Measurements from ENCODE around the gene SPTB. TPM values are rescaled to one million over a fixed set of nuclear protein-coding genes. Genes with fewer than 3 reads are reported as not detected.
"Not testable (repeated sequence)": the region's sequence is repeated elsewhere in the genome, so short reads cannot be mapped to it uniquely, and the experiment has no call there.

SPTB gene
- total and polyA plus RNA-seq, 10 donors: 0.06 to 20.9 (median 3.9) TPM

DNA sequence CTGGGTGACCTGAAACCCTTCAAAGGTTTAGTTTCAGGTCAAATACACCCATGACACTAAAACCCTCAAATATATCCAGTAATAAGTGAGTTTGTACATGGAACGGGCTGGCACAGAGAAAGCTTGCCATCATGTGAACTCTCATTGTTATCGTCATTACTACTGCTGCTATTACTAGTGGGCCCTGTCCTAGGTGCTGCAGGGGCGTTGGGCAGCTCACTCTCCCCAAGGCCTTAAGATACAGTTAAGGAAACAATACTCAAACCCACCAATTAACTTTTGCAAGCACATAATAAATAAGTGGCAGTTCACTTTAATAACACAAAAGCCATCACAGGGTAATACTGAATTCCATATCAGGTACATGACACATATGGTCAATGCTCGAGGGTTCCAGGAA is 71.3 kb downstream of the SPTB start:
- no peak for TF ChIP-seq POLR2A (IDR thresholded peaks at IDR 0.05)
- no peak for TF ChIP-seq CTCF (IDR thresholded peaks at IDR 0.05 in 8 of 11, conservative IDR thresholded peaks at IDR 0.05 in 3 of 11)
- TF ChIP-seq POLR2AphosphoS5 (IDR thresholded peaks at IDR 0.05): no peak
- Histone ChIP-seq H3K36me3 (no peaks in the 10 kb centered on the region), H3K9me3 (no peaks in the 10 kb centered on the region), H3K4me3 (no peak overlapping the region), H3K27me3 (replicated peaks in 1 of 7) (no peaks in the 10 kb centered on the region), H3K27ac (no peak overlapping the region), H3K4me1 (peaks cover 0 to 6% (median 0%) of the 10 kb centered on the region in 6 donors)
- intact Hi-C loops (cut with DNase I; ENCODE audit: low total_unique reads): no loop called here
- DNase-seq: no peak
- 80 to 91% (median 88%) methylated on average over 4 of the region's 4 CpGs for WGBS, 5 donors

DNA sequence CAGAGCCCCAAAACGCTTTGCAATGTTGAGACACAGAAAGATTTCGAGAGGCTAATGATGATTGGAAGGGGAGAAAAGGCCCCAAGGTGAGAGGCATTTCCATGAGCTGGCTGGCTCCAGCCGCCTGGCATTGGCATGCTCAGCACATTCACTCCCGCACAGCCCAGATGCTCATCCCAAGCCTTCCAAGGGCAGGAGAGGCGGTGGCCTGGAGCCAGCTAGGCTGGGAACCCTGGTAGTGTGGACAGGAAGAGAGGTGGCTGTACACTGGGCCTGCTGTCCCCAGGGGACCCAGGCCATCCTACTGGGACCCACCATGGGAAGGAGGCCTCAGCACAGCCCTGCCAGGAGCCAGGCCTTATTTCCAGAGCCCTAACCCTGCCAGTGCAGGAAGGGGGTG is 72.2 kb downstream of the SPTB start:
- peak; percentile 41 for DNase-seq
- Histone ChIP-seq H3K36me3 (no peaks in the 10 kb centered on the region), H3K9me3 (no peaks in the 10 kb centered on the region), H3K4me1 (peaks cover 0 to 6% (median 0%) of the 10 kb centered on the region in 6 donors), H3K27ac (no peak overlapping the region), H3K4me3 (no peak overlapping the region), H3K27me3 (replicated peaks in 1 of 7) (no peaks in the 10 kb centered on the region)
- 70 to 89% (median 81%) methylated on average over 2 to 5 of the region's 5 CpGs for WGBS, 5 donors
- no peak for TF ChIP-seq POLR2A (IDR thresholded peaks at IDR 0.05)
- no peak for TF ChIP-seq CTCF (IDR thresholded peaks at IDR 0.05 in 8 of 11, conservative IDR thresholded peaks at IDR 0.05 in 3 of 11)
- TF ChIP-seq POLR2AphosphoS5 (IDR thresholded peaks at IDR 0.05): no peak
- intact Hi-C loops (cut with DNase I; ENCODE audit: low total_unique reads): no loop called here

DNA sequence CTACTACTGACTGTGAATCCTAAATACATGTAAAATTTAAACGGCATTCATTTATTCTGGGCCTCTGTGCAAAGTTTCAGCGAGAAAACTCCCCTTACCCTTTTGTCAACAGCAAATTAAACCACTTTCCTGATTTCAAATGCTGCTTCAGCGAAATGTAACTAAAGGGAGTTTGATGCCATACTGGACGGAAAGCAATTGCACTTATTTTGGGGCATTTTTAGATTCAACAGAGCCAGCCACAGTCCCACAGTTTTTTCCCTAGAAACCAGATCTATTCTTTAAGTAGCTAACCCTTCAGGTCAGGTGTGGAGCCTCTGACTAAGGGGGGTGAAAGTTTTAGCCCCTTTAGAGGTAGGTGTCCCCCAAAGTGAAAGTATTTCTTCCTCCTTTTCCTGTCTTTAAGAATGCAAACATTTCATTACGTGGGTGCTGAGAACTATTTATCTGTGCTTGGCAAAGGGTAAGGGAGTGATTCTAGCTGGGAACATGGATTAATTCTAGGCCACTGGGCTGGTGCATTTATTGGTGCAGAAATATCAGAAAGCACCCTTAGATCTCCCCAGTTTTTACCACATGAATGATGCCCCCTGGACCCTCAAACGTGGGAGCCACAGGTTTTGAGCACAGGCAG is 72.7 kb downstream of the SPTB start:
- H3K36me3 ChIP-seq: no peaks in the 10 kb centered on the region
- TF ChIP-seq POLR2A (IDR thresholded peaks at IDR 0.05) (no peak), CTCF (IDR thresholded peaks at IDR 0.05 in 8 of 11, conservative IDR thresholded peaks at IDR 0.05 in 3 of 11) (no peak), POLR2AphosphoS5 (IDR thresholded peaks at IDR 0.05) (no peak)
- peaks cover 0 to 3% (median 0%) of the 10 kb centered on the region in 6 donors for H3K4me1 ChIP-seq
- no peaks in the 10 kb centered on the region for H3K9me3 ChIP-seq
- 72 to 84% (median 81%) methylated on average over 6 of the region's 6 CpGs for WGBS, 5 donors
- H3K4me3 ChIP-seq: no peak overlapping the region
- no peaks in the 10 kb centered on the region for H3K27me3 ChIP-seq (replicated peaks in 1 of 7)
- no peak overlapping the region for H3K27ac ChIP-seq
- intact Hi-C loops (cut with DNase I; ENCODE audit: low total_unique reads): no loop called here
- no peak for DNase-seq

DNA sequence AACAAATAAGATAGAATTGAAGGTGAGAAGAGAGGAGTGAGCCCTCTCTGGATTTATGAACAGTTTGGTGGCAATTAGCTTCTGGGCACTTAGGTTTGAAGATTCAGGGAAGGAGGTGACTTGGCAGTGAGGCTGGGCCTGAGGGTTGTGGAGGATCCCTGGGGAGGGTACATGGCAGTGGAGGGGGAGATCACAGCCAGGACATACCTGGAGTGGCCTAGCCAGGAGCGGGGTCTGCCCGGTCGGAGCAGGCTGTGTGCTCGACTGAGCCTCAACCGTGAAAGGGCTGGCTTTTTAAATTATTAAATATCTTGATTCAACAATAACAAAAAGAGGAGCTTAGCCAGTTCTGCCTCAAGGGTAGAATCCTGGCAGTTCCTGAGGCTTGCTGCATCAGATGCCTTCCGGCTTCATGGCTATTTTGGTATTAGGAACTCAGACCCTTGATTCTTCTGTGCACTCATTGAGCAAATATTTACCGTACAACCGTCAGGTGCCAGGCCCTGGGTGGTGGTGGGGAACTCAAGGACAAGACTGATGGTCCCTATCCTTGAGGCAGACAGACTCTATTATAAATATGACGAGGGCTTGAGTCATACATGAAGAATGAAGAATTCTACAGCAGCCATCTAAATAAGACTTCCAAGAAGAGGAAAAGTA is 73.4 kb downstream of the SPTB start:
- H3K9me3 ChIP-seq: no peaks in the 10 kb centered on the region
- no peaks in the 10 kb centered on the region for H3K27me3 ChIP-seq (replicated peaks in 1 of 7)
- WGBS, 5 donors: 86 to 95% (median 92%) methylated on average over 9 of the region's 9 CpGs
- DNase-seq: peak; percentile 49
- TF ChIP-seq CTCF (IDR thresholded peaks at IDR 0.05 in 8 of 11, conservative IDR thresholded peaks at IDR 0.05 in 3 of 11) (no peak), POLR2A (IDR thresholded peaks at IDR 0.05) (no peak), POLR2AphosphoS5 (IDR thresholded peaks at IDR 0.05) (no peak)
- intact Hi-C loops (cut with DNase I; ENCODE audit: low total_unique reads): no loop called here
- H3K27ac ChIP-seq: no peak overlapping the region
- no peaks in the 10 kb centered on the region for H3K4me1 ChIP-seq
- H3K36me3 ChIP-seq: no peaks in the 10 kb centered on the region
- no peak overlapping the region for H3K4me3 ChIP-seq

GRCh38 chr14:64805646-64806045 is 74.1 kb downstream of the SPTB start:
- 87 to 96% (median 92%) methylated on average over 3 of the region's 3 CpGs for WGBS, 5 donors
- H3K36me3 ChIP-seq; H3K9me3 ChIP-seq; intact Hi-C loops (cut with DNase I; ENCODE audit: low total_unique reads); H3K4me1 ChIP-seq; H3K4me3 ChIP-seq; DNase-seq; H3K27me3 ChIP-seq (replicated peaks in 1 of 7); H3K27ac ChIP-seq: not testable (repeated sequence)
